Measurements from ENCODE around the gene TCTN1.

TCTN1 gene

DNA sequence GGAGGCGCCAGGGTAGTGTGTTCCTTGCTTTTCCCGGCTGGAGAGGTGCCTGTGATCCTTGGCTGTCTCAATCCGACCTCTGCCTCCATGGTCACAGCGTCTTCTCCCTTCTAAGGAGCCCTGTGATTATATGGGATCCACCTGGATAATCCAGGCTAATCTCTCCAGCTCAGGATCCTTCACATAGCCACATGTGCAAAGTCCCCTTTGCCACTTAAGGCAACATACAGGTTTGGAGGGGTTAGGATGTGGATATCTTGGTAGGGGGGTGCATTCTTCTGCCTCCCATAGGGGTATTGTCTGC lies 76.2 kb downstream of the TCTN1 start:
- peak overlapping the region; percentile 98 for H3K4me2 ChIP-seq (ENCODE audit: insufficient read depth, low read length)
- H3K9ac ChIP-seq (ENCODE audit: low read depth, low read length): peak overlapping the region; percentile 56

DNA sequence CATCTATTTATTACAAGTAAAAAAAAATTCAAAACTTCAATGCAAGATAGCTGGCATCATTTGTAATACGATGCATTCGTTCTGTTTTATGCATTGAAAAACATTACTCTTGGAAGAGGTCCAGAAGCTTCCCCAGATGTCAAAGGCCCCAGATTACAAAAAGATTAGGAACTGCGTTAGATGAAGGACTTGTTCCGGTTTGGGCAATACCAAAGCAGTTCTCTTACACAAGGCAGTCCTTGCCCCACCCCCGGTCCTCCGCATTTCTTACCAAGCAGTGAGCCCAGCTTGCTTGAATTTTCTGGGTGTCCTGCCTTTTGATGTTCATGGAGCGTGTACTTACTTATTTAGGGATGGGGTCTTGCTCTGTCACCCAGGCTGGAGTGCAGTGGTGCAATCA lies 79.8 kb downstream of the TCTN1 start:
- TF ChIP-seq, protein P1, sequence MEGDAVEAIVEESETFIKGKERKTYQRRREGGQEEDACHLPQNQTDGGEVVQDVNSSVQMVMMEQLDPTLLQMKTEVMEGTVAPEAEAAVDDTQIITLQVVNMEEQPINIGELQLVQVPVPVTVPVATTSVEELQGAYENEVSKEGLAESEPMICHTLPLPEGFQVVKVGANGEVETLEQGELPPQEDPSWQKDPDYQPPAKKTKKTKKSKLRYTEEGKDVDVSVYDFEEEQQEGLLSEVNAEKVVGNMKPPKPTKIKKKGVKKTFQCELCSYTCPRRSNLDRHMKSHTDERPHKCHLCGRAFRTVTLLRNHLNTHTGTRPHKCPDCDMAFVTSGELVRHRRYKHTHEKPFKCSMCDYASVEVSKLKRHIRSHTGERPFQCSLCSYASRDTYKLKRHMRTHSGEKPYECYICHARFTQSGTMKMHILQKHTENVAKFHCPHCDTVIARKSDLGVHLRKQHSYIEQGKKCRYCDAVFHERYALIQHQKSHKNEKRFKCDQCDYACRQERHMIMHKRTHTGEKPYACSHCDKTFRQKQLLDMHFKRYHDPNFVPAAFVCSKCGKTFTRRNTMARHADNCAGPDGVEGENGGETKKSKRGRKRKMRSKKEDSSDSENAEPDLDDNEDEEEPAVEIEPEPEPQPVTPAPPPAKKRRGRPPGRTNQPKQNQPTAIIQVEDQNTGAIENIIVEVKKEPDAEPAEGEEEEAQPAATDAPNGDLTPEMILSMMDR (IDR thresholded peaks at IDR 0.05; ENCODE audit: borderline replicate concordance, extremely low read depth, low read length, poor library complexity, severe bottlenecking): no peak
- no peak for TF ChIP-seq EZH2 (IDR thresholded peaks at IDR 0.05; ENCODE audit: borderline replicate concordance, low read depth, low read length, severe bottlenecking)
- ATAC-seq (ENCODE audit: insufficient read depth, low read depth) (no peak), DNase-seq (no peak)
- no peak overlapping the region for H3K9ac ChIP-seq (ENCODE audit: low read depth, low read length)
- no peaks in the 10 kb centered on the region for H3K9me3 ChIP-seq (ENCODE audit: insufficient read depth, low read length, severe bottlenecking)
- peaks cover 15% of the 10 kb centered on the region for H3K4me1 ChIP-seq (ENCODE audit: insufficient read depth, low read length)
- H3K27ac ChIP-seq (ENCODE audit: low read length): no peak overlapping the region
- no peak overlapping the region for H3K4me3 ChIP-seq (ENCODE audit: low read depth in 1 of 2, low read length in 2 of 2)
- no peaks in the 10 kb centered on the region for H3K36me3 ChIP-seq (ENCODE audit: insufficient read depth, low read length)
- no peak overlapping the region for H2AFZ ChIP-seq (ENCODE audit: low read depth, low read length)
- H3K27me3 ChIP-seq (ENCODE audit: insufficient read depth, low read length, poor library complexity): no peaks in the 10 kb centered on the region
- H3K4me2 ChIP-seq (ENCODE audit: insufficient read depth, low read length): no peak overlapping the region
- H3K79me2 ChIP-seq (ENCODE audit: insufficient read depth, low read length): no peaks in the 10 kb centered on the region
- no peaks in the 10 kb centered on the region for H4K20me1 ChIP-seq (ENCODE audit: insufficient read depth, low read length)

More for the DNA sequence above, 76.2 kb downstream of the TCTN1 start:
- ATAC-seq (ENCODE audit: insufficient read depth, low read depth): no peak
- H3K4me3 ChIP-seq (ENCODE audit: low read depth in 1 of 2, low read length in 2 of 2): peak overlapping the region in 1 of 2 experiments; percentile 57; a peak in 2 of 4 replicates
- H3K4me1 ChIP-seq (ENCODE audit: insufficient read depth, low read length): peaks cover 29% of the 10 kb centered on the region
- H3K9me3 ChIP-seq (ENCODE audit: insufficient read depth, low read length, severe bottlenecking): no peaks in the 10 kb centered on the region
- peak overlapping the region; percentile 71 for H2AFZ ChIP-seq (ENCODE audit: low read depth, low read length)
- TF ChIP-seq, protein P1 (IDR thresholded peaks at IDR 0.05; ENCODE audit: borderline replicate concordance, extremely low read depth, low read length, poor library complexity, severe bottlenecking): no peak
- TF ChIP-seq EZH2 (IDR thresholded peaks at IDR 0.05; ENCODE audit: borderline replicate concordance, low read depth, low read length, severe bottlenecking): no peak
- no peaks in the 10 kb centered on the region for H3K27me3 ChIP-seq (ENCODE audit: insufficient read depth, low read length, poor library complexity)
- no peaks in the 10 kb centered on the region for H4K20me1 ChIP-seq (ENCODE audit: insufficient read depth, low read length)
- H3K27ac ChIP-seq (ENCODE audit: low read length): peak overlapping the region; percentile 84
- no peaks in the 10 kb centered on the region; the same call in 1 of the 2 replicates for H3K79me2 ChIP-seq (ENCODE audit: insufficient read depth, low read length)
- no peaks in the 10 kb centered on the region for H3K36me3 ChIP-seq (ENCODE audit: insufficient read depth, low read length)
- no peak for DNase-seq

DNA sequence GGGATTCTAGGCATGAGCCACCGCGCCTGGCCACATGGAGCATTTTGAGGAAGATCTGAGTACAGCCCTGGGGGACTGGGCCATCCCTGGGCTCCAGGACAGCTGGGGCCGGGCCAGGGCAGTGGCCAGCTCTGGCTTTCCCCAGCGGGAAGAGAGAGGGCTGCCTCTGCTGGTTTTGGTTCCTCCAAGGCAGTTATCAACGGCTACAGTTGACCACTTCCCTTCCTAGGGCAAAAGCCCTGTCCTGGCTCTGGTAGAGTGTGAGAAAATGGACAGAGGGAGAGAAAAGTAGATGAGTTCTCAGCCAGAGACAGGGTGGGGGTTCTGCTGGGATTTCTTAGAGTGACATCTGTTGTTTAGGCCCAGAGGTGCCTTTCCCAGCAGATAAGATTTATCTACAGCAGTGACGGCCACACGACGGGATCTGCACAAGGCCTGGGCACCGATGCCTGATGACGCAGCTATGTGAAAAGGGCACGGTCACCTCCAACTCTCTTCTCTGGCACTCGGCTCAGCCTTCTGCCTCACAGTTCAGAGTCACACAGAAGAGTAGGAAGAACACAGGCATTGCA lies 80.5 kb downstream of the TCTN1 start:
- no peak for DNase-seq
- Histone ChIP-seq H3K9me3 (ENCODE audit: insufficient read depth, low read length, severe bottlenecking) (no peaks in the 10 kb centered on the region), H3K36me3 (ENCODE audit: insufficient read depth, low read length) (no peaks in the 10 kb centered on the region), H3K79me2 (ENCODE audit: insufficient read depth, low read length) (no peaks in the 10 kb centered on the region), H4K20me1 (ENCODE audit: insufficient read depth, low read length) (no peaks in the 10 kb centered on the region), H3K27ac (ENCODE audit: low read length) (no peak overlapping the region), H3K9ac (ENCODE audit: low read depth, low read length) (no peak overlapping the region), H3K27me3 (ENCODE audit: insufficient read depth, low read length, poor library complexity) (no peaks in the 10 kb centered on the region), H2AFZ (ENCODE audit: low read depth, low read length) (no peak overlapping the region), H3K4me1 (ENCODE audit: insufficient read depth, low read length) (peaks cover 10% of the 10 kb centered on the region), H3K4me3 (ENCODE audit: low read depth in 1 of 2, low read length in 2 of 2) (no peak overlapping the region), H3K4me2 (ENCODE audit: insufficient read depth, low read length) (no peak overlapping the region)
- TF ChIP-seq, protein P1 (IDR thresholded peaks at IDR 0.05; ENCODE audit: borderline replicate concordance, extremely low read depth, low read length, poor library complexity, severe bottlenecking): no peak
- no peak for TF ChIP-seq EZH2 (IDR thresholded peaks at IDR 0.05; ENCODE audit: borderline replicate concordance, low read depth, low read length, severe bottlenecking)
- no peak for ATAC-seq (ENCODE audit: insufficient read depth, low read depth)
